GM12878 (cell line): ENCODE results near the gene FBXL17. TPM values are rescaled to one million over a fixed set of nuclear protein-coding genes. Genes with fewer than 3 reads are reported as not detected.

Source experiments
- ATAC-seq: fragments of 200-7000 bp; cut with Tn5 transposase; 3 replicates; pipeline ENCODE4 v1.9.1; 2020; ENCODE audit warnings: mild to moderate bottlenecking, moderate library complexity
- BruUV-seq: library from RNA; stranded (reverse); fragments of 400-500 nt; replicated peaks from 2 replicates; lab custom pipeline; 2021; lab: Mats Ljungman, UMichigan
- CTCF ChIA-PET: fragments of 300-600 bp; sonication (Branson Sonifier 250); formaldehyde crosslinking; extraction: SDS; loops from one replicate; lab custom pipeline; 2021; ENCODE audit warnings: inconsistent platforms; lab: Yijun Ruan, JAX
- POLR2A ChIA-PET: fragments of 350-600 bp; formaldehyde crosslinking; extraction: SDS; loops from one replicate; lab custom pipeline; 2021; ENCODE audit warnings: inconsistent platforms; lab: Charles Lee
- RAD21 ChIA-PET: fragments of 300-600 bp; sonication (Branson Sonifier 250); formaldehyde crosslinking; loops from one replicate; lab custom pipeline; 2023; ENCODE audit warnings: antibody characterized with exemption; ENCODE audit not compliant: unreplicated experiment; lab: Charles Lee
- SMC1A ChIA-PET: fragments of 300-600 bp; sonication (Branson Sonifier 250); formaldehyde crosslinking; loops from one replicate; lab custom pipeline; 2023; ENCODE audit not compliant: unreplicated experiment, uncharacterized antibody; lab: Charles Lee
- DNase-seq: peaks from one replicate; pipeline ENCODE4 v3.0.0-alpha.2; 2011; ENCODE audit warnings: low read depth, low spot score
- FAIRE-seq: peaks from 3 replicates; lab custom pipeline; 2011; peaks lifted over from hg19 to GRCh38; lab: Jason Lieb, UNC
- H2AFZ ChIP-seq: 2 replicates; pipeline ENCODE4 v1.6.0; 2011; ENCODE audit warnings: low read depth, low read length, control low read depth; ENCODE audit not compliant: control insufficient read depth
- H3K27ac ChIP-seq: 2 replicates; pipeline ENCODE4 v1.5.1; 2011; ENCODE audit warnings: control low read depth; ENCODE audit not compliant: control insufficient read depth, insufficient read depth
- H3K27me3 ChIP-seq, 2 experiments: replicated peaks in 1 of 2; 2 replicates each; pipeline versions ENCODE4 v1.6.0 to v1.6.1; 2011; ENCODE audit warnings: low read length in 1 of 2; ENCODE audit not compliant: control insufficient read depth in 2 of 2, insufficient read depth in 2 of 2
- H3K36me3 ChIP-seq, 2 experiments: 2 replicates each; pipeline ENCODE4 v1.5.1; 2011; ENCODE audit warnings: low read length in 1 of 2; ENCODE audit not compliant: control insufficient read depth in 2 of 2, insufficient read depth in 2 of 2
- H3K4me1 ChIP-seq: 2 replicates; pipeline ENCODE4 v1.6.1; 2011; ENCODE audit warnings: mild to moderate bottlenecking, low read length, moderate library complexity, mixed read lengths; ENCODE audit not compliant: control insufficient read depth, insufficient read depth
- H3K4me2 ChIP-seq: 2 replicates; pipeline ENCODE4 v1.6.0; 2011; ENCODE audit warnings: control low read depth; ENCODE audit not compliant: control insufficient read depth, insufficient read depth
- H3K4me3 ChIP-seq: fragments of 200-600 bp; sonication (generic); 2 replicates; pipeline ENCODE4 v1.5.1; 2016
- H3K79me2 ChIP-seq: 2 replicates; pipeline ENCODE4 v1.6.0; 2011; ENCODE audit warnings: low read length; ENCODE audit not compliant: control insufficient read depth, insufficient read depth
- H3K9ac ChIP-seq: 2 replicates; pipeline ENCODE4 v1.8.0; 2011; ENCODE audit warnings: low read length, control low read depth, mixed read lengths; ENCODE audit not compliant: control insufficient read depth, insufficient read depth
- H3K9me3 ChIP-seq: replicated peaks from 3 replicates; pipeline ENCODE4 v1.5.1; 2011; ENCODE audit warnings: mild to moderate bottlenecking, low read length; ENCODE audit not compliant: control insufficient read depth, insufficient read depth
- H4K20me1 ChIP-seq: 2 replicates; pipeline ENCODE4 v1.6.0; 2011; ENCODE audit not compliant: control insufficient read depth, insufficient read depth
- KLF5 ChIP-seq: fragments of 450-650 bp; IDR thresholded peaks from 2 replicates; pipeline ENCODE4 v1.6.1; 2014; ENCODE audit warnings: mild to moderate bottlenecking; ENCODE audit not compliant: partially characterized antibody
- NBN ChIP-seq: fragments of 450-650 bp; IDR thresholded peaks from 2 replicates; pipeline ENCODE4 v1.6.1; 2016
- RAD21 ChIP-seq: IDR thresholded peaks from 2 replicates; pipeline ENCODE4 v1.6.1; 2011; ENCODE audit warnings: mild to moderate bottlenecking, low read depth, low read length, moderate library complexity; ENCODE audit not compliant: insufficient read depth
- ZNF384 ChIP-seq: IDR thresholded peaks from 2 replicates; pipeline ENCODE4 v1.6.1; 2012; ENCODE audit warnings: low read depth, mild to moderate bottlenecking, low read length, improper control_type of control experiment, borderline replicate concordance
- WGBS: methylation state at CpG from one replicate; pipeline ENCODE4 v1.1.6; 2016; ENCODE audit warnings: low lambda C conversion rate; ENCODE audit not compliant: insufficient replicate concordance, insufficient coverage; ENCODE audit errors: missing lambda C conversion rate; 5-methylcytosine and 5-hydroxymethylcytosine counted together
- in situ Hi-C: fragments of 300-500 bp; cut with MboI; formaldehyde crosslinking; loops from 9 replicates; pipeline ENCODE4 v1.14.3; 2018; ENCODE audit warnings: mixed read lengths
- intact Hi-C: fragments of 100-400 bp; cut with micrococcal nuclease; formaldehyde crosslinking; loops from one replicate; pipeline ENCODE4 v1.14.2; 2022; ENCODE audit not compliant: unreplicated experiment
- polyA plus RNA-seq, 11 experiments: library from polyadenylated mRNA; depleted of rRNA in 4 of 11; unstranded in 6 of 11; stranded (reverse) in 5 of 11; fragments of >200 nt; fragmentation: Nextera tagmentation in 4 of 11; fragmentation: Illumina TruSeq in 1 of 11; extraction: Ambion mirVana in 4 of 11; extraction: Trizol in 1 of 11; gene quantifications; 1 replicate in 1 of 11; 2 replicates in 10 of 11; pipeline versions ENCODE4 v1.2.1 to v1.2.3, GENCODE V29; 2011 to 2016; ENCODE audit warnings: inconsistent platforms in 2 of 11, missing spikeins in 2 of 11, low read depth in 1 of 11
- total RNA-seq, 4 experiments: library from RNA; depleted of rRNA in 3 of 4; stranded (reverse); fragments of >200 nt in 3 of 4; fragmentation: Illumina TruSeq in 1 of 4; extraction: Trizol in 1 of 4; gene quantifications; 2 replicates each; pipeline versions ENCODE4 v1.2.1 to v1.2.3, GENCODE V29; 2013 to 2021
- TF ChIP-seq, protein P1 (sequence below): fragments of 450-650 bp; IDR thresholded peaks from 2 replicates; pipeline ENCODE4 v1.6.1; 2016; ENCODE audit warnings: mild to moderate bottlenecking, moderate library complexity, borderline replicate concordance
- TF ChIP-seq, protein P2 (sequence below), 3 experiments: IDR thresholded peaks in 2 of 3; conservative IDR thresholded peaks in 1 of 3; 2 replicates each; pipeline ENCODE4 v1.5.1; 2011; ENCODE audit warnings: low read depth in 3 of 3, low read length in 3 of 3, mild to moderate bottlenecking in 3 of 3, control low read depth in 2 of 3, moderate library complexity in 2 of 3, inconsistent platforms in 1 of 3, mixed read lengths in 1 of 3; ENCODE audit not compliant: control insufficient read depth in 2 of 3, insufficient read depth in 1 of 3; ENCODE audit errors: extremely low read depth in 1 of 3

The FBXL17 gene
- total and polyA plus RNA-seq, 10 of the 15 experiments (the other 5 are each of a cell fraction or from before 2014, with no cell fraction given), result 0.88 to 9.0 (median 4.4) TPM

DNA sequence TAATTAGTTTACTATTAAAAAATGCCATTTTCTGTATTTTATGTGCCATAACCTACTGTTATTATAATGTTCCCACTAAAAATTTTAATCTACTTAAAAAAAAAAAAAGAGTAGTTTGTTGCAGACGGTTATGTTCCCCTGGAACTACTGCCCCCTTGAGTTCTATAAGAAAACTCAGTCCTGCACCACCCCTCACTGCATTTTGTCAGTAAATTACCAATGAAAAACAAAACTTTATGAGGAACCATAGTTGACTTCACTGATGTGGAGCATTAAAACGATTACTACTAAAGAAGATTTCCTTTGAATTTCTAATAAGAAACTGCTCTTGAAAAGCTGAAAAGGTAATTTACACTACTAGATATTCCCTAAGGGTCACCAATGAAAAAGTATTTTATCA is 288.7 kb downstream of the FBXL17 start:
- DNase-seq (no peak), ATAC-seq (peak; percentile 59; the same call in 2 of the 3 replicates), FAIRE-seq (no peak)
- in situ Hi-C loops, result no loop called here
- no peak overlapping the region for H3K27ac ChIP-seq
- 46% methylated on average over 2 of the region's 2 CpGs for WGBS
- H3K36me3 ChIP-seq, result no peaks in the 10 kb centered on the region
- RAD21 ChIA-PET, result interaction anchor here (1.1 kb wide), 1 partner anchor 278 kb away, joined by 3 read pairs; no protein-coding TSS in a partner anchor
- TF ChIP-seq ZNF384, result peak; percentile 82; the same call in 1 of the 2 replicates
- TF ChIP-seq KLF5, result no peak
- TF ChIP-seq, protein P1, sequence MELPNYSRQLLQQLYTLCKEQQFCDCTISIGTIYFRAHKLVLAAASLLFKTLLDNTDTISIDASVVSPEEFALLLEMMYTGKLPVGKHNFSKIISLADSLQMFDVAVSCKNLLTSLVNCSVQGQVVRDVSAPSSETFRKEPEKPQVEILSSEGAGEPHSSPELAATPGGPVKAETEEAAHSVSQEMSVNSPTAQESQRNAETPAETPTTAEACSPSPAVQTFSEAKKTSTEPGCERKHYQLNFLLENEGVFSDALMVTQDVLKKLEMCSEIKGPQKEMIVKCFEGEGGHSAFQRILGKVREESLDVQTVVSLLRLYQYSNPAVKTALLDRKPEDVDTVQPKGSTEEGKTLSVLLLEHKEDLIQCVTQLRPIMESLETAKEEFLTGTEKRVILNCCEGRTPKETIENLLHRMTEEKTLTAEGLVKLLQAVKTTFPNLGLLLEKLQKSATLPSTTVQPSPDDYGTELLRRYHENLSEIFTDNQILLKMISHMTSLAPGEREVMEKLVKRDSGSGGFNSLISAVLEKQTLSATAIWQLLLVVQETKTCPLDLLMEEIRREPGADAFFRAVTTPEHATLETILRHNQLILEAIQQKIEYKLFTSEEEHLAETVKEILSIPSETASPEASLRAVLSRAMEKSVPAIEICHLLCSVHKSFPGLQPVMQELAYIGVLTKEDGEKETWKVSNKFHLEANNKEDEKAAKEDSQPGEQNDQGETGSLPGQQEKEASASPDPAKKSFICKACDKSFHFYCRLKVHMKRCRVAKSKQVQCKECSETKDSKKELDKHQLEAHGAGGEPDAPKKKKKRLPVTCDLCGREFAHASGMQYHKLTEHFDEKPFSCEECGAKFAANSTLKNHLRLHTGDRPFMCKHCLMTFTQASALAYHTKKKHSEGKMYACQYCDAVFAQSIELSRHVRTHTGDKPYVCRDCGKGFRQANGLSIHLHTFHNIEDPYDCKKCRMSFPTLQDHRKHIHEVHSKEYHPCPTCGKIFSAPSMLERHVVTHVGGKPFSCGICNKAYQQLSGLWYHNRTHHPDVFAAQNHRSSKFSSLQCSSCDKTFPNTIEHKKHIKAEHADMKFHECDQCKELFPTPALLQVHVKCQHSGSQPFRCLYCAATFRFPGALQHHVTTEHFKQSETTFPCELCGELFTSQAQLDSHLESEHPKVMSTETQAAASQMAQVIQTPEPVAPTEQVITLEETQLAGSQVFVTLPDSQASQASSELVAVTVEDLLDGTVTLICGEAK, result peak; percentile 73
- peak; percentile 34; the same call in 1 of the 2 replicates for TF ChIP-seq RAD21
- TF ChIP-seq NBN, result no peak
- TF ChIP-seq, protein P2, sequence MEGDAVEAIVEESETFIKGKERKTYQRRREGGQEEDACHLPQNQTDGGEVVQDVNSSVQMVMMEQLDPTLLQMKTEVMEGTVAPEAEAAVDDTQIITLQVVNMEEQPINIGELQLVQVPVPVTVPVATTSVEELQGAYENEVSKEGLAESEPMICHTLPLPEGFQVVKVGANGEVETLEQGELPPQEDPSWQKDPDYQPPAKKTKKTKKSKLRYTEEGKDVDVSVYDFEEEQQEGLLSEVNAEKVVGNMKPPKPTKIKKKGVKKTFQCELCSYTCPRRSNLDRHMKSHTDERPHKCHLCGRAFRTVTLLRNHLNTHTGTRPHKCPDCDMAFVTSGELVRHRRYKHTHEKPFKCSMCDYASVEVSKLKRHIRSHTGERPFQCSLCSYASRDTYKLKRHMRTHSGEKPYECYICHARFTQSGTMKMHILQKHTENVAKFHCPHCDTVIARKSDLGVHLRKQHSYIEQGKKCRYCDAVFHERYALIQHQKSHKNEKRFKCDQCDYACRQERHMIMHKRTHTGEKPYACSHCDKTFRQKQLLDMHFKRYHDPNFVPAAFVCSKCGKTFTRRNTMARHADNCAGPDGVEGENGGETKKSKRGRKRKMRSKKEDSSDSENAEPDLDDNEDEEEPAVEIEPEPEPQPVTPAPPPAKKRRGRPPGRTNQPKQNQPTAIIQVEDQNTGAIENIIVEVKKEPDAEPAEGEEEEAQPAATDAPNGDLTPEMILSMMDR (IDR thresholded peaks at IDR 0.05 in 2 of 3, conservative IDR thresholded peaks at IDR 0.05 in 1 of 3; ENCODE audit: control insufficient read depth in 2 of 3, extremely low read depth in 1 of 3, insufficient read depth in 1 of 3, low read depth in 3 of 3, low read length in 3 of 3), result peak; percentile 27 to 39 (median 38); a peak in 3 of 6 replicates
- POLR2A ChIA-PET, result no interaction called here
- no peaks in the 10 kb centered on the region for H3K4me1 ChIP-seq
- no peaks in the 10 kb centered on the region for H3K79me2 ChIP-seq
- CTCF ChIA-PET, result interaction anchor here (0.6 to 1.2 kb wide), 4 partner anchors 97 to 431 kb away, joined by 3 read pairs; no protein-coding TSS in a partner anchor
- no peak overlapping the region for H3K4me3 ChIP-seq
- H3K9me3 ChIP-seq, result no peaks in the 10 kb centered on the region
- SMC1A ChIA-PET, result interaction anchor here (0.9 to 1.2 kb wide), 3 partner anchors 22 to 425 kb away, joined by 3 to 4 read pairs (median 3); no protein-coding TSS in a partner anchor
- no peaks in the 10 kb centered on the region for H3K27me3 ChIP-seq
- BruUV-seq, result no TSS peak
- intact Hi-C loops, result loop anchor here (5.0 to 10.0 kb wide), 2 partner anchors 238 to 416 kb away; no protein-coding TSS in a partner anchor
- H3K4me2 ChIP-seq, result no peak overlapping the region
- no peak overlapping the region for H3K9ac ChIP-seq
- H4K20me1 ChIP-seq, result no peaks in the 10 kb centered on the region
- H2AFZ ChIP-seq, result no peak overlapping the region
